Activated T-helper 9 cell treated with anti-CD3 and anti-CD28 coated beads, Interleukin-2, amount 50 U/mL, for 16 hours (primary cell): ENCODE data around the gene CAMK2A.

ENCODE experiments used
- DNase-seq: peaks from one replicate; pipeline ENCODE4 v3.0.0-alpha.2; 2020; ENCODE audit warnings: low read depth

CAMK2A gene

GRCh38 chr5:150315245-150315644, 25.7 kb upstream of the CAMK2A start:
- DNase-seq, result no peak

- no peak for DNase-seq
Measured at GRCh38 chr5:150313921-150314716, 24.5 kb upstream of the CAMK2A start.

DNA sequence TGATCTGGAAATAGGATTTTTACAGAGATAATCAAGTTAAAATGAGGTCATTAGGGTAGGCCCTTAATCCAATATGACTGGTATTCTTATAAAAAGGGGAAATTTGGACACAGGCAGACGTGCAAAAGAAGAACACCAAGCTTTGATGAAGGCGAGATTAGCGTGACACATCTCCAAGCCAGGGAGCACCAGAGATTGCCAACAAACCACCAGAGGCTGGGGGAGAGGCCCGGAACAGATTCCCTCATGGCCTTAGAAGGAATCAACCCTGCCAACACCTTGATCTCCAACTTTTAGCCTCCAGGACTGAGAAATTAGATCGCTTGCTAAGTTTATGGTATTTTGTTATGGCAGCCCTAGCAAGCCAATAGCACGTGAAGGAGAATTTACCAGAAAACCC, 23.9 kb upstream of the CAMK2A start:
- no peak for DNase-seq

GRCh38 chr5:150312518-150312917, 22.9 kb upstream of the CAMK2A start:
- DNase-seq, result no peak

GRCh38 chr5:150311015-150311692, 21.6 kb upstream of the CAMK2A start:
- DNase-seq, result no peak

DNA sequence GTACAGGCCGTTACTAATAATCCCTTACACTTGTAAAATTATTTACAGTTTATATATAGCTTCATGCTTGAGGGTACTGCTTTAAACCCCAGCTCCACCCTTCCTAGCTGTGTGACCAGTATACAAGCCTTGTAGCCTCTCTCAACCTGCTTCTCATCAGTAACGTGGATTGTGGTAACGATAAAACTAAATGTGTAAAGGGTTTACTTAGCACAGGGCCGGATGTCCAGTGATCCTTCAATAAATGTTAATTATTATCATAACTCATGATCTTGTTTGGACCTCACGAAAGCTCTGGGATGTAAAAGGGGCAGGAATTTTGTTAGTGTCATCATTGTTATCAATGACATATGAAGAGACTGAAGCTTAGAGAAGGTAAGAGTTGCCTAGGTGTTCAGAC, 20.7 kb upstream of the CAMK2A start:
- no peak for DNase-seq

- DNase-seq, result no peak
Measured at GRCh38 chr5:150309886-150310239, 20.3 kb upstream of the CAMK2A start.

DNA sequence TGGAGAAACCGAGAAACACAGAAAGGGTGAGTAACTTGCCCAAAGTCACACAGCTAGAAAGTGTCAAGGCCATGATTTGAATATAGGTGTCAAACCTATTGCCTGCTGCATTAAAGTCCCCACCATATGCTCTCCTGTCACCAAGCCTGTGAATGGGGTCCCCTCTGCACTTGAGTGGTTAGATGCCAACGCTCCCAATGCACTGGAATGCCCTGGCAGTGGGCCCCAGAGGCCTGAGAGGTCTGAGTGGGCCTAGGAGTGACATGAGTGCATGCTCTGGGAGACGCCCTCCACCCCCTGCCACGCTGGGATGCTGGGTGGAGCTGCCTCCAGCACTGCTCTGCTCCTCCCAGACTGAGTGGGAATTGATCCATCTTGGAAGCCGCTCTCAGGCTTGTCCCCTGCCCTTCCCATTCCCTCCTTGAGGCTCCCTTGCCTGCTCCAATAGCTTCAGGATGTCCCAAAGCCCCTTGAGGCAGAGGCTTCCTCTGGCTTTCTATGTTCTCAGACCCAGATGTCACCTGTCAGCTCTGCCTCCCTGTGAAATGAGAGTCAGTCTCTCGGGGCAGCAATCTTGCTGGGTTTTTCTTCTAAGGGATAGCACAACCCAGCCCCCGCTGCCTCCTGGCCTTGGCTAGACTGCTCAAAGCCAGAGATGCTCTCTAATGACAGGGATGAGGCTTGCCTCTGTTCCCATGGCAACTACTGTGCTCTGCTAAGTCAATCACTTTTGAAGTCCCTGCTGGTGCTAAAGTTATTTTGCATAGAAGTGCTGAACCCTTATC, 19.7 kb upstream of the CAMK2A start:
- no peak for DNase-seq

- DNase-seq, result no peak
Measured at GRCh38 chr5:150307617-150308426, 18.2 kb upstream of the CAMK2A start.

- no peak for DNase-seq
Measured at GRCh38 chr5:150306775-150307174, 17.2 kb upstream of the CAMK2A start.

- DNase-seq, result no peak
Measured at GRCh38 chr5:150305557-150305956, 16.0 kb upstream of the CAMK2A start.

DNA sequence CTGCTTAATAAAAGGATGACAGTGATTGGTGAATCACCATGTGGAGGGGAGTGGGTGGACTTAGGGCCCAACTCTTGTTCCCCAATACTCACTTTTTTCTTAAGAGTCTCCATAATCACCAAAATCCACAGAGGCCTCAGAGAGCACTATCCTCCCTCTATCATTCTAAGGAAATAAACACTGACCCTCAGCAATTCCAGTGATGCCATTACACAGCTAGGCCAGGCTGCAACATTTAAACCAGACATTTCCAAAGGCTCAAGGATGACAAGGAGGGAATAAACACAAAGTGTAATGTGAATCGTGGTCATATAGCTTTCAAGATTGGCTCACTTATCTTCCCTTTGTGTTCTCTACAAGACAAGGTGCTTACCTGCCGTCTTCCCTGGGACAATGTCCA, 15.5 kb upstream of the CAMK2A start:
- DNase-seq, result no peak

GRCh38 chr5:150304481-150305081, 15.0 kb upstream of the CAMK2A start:
- DNase-seq, result no peak

DNA sequence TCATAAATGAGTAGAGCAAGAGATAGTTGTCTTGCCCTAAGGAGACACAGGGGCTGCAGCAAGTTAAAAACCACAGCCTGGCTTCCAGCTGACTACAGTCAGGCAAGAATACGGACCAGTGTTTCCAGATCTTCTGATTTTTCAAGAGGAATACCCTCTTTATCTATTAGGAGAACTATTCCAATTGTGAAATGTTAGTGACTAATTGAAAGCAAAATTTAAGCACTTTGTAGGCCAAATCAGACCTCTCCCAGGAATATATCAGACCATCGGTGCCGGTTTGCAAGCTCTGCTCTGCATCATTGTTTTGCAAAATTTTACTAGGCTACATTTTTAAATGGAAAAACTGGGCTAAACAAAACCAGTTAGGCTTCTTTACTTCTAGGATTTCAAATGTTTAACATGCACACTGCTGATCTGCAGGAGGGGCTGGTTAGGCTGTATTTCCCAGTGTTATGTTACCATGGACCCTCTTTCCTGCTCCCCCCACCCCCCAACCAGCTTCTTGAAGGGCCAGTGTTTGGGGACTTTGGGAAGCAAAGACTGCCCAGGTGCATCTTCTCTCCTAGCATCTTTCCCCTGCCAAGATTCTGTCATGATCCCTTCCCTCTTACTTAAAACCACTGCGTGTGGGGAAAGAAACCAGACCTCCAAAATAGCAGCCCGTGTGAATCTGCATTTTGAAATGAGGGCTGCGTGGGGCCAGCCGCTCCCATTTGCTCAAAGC, 14.2 kb upstream of the CAMK2A start:
- no peak for DNase-seq

DNA sequence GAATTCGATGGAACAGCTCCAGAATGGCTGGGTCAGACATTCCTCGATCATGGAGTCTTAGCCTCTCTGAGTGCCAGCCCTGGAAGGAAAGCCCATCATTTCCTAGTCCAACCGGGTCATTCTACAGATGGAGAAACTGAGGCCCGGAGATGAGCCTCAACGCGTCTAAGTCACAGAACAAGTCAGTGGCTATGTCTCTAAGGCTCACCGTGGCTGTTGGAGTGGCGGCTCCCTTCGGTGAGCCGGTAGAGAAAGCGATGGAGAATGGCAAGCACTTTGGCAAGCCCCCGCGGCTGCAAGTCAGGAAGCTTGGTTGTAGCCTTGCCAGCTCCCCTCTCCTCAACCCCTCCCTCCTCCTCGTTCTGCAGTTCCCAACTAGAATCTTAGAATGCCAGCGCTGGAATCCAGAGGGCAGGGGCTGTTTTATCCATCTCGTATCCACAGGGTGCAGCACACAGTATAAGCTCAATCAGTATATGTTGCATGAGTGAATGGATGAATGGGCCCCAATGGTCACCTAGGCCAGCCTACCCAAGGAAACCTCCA, 13.6 kb upstream of the CAMK2A start:
- DNase-seq, result no peak

- DNase-seq, result no peak
Measured at GRCh38 chr5:150302301-150303069, 12.9 kb upstream of the CAMK2A start, which contains the start of gene ARSI. Gene ARSI, minus strand, starts transcription at chr5:150302905. Its CDS starts 532 bp downstream, at chr5:150302373.

GRCh38 chr5:150301901-150302300, 12.3 kb upstream of the CAMK2A start:
- no peak for DNase-seq

DNA sequence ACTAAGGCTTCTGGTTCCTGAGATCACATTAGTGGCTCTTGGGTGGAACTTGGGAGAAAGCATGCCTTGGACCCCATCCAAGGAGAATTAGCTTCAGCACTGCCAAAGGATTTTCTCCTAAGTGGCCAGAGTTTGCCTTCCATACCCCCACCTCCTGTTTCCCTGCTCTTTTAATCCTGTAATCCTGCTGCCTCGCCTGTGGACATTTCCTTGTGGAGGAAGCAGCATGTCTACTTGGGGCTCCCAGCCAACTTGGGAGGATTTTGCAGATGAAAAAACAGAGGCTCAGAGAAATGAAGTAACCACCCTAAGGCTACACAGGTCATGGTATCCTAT, 11.6 kb upstream of the CAMK2A start:
- no peak for DNase-seq

- DNase-seq, result no peak
Measured at GRCh38 chr5:150300496-150301169, 11.1 kb upstream of the CAMK2A start.
